GM10266 (cell line): Measurements from ENCODE around the gene TMPRSS11B.

Experiments used
- DNase-seq: peaks from one replicate; pipeline ENCODE4 v3.0.0; 2012; ENCODE audit errors: extremely low spot score
- TF ChIP-seq, protein P1 (sequence below): IDR thresholded peaks from 2 replicates; pipeline ENCODE4 v1.5.1; 2012; ENCODE audit warnings: mild to moderate bottlenecking, low read depth; ENCODE audit not compliant: control insufficient read depth, insufficient read depth; ENCODE audit errors: missing control alignments

The TMPRSS11B gene

GRCh38 chr4:68182382-68182820 is 63.1 kb downstream of the TMPRSS11B start:
- DNase-seq = no peak
- TF ChIP-seq, protein P1, sequence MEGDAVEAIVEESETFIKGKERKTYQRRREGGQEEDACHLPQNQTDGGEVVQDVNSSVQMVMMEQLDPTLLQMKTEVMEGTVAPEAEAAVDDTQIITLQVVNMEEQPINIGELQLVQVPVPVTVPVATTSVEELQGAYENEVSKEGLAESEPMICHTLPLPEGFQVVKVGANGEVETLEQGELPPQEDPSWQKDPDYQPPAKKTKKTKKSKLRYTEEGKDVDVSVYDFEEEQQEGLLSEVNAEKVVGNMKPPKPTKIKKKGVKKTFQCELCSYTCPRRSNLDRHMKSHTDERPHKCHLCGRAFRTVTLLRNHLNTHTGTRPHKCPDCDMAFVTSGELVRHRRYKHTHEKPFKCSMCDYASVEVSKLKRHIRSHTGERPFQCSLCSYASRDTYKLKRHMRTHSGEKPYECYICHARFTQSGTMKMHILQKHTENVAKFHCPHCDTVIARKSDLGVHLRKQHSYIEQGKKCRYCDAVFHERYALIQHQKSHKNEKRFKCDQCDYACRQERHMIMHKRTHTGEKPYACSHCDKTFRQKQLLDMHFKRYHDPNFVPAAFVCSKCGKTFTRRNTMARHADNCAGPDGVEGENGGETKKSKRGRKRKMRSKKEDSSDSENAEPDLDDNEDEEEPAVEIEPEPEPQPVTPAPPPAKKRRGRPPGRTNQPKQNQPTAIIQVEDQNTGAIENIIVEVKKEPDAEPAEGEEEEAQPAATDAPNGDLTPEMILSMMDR = no peak

- DNase-seq = no peak
- TF ChIP-seq, protein P1 = no peak
Measured at GRCh38 chr4:68180849-68181526, 64.5 kb downstream of the TMPRSS11B start.

- TF ChIP-seq, protein P1 = no peak
- DNase-seq = no peak
Measured at GRCh38 chr4:68176904-68177303, 68.6 kb downstream of the TMPRSS11B start.
